Measurements from ENCODE around the gene IPO11. TPM values are rescaled to one million over a fixed set of nuclear protein-coding genes. Genes with fewer than 3 reads are reported as not detected.

The IPO11 gene
- total RNA-seq, 1 donor from 2014 or later: 66.9 TPM

GRCh38 chr5:62576570-62577170, 164.1 kb downstream of the IPO11 start:
- TF ChIP-seq EZH2phosphoT487 (IDR thresholded peaks at IDR 0.05) (no peak), CTCF (IDR thresholded peaks at IDR 0.05) (no peak), EZH2 (IDR thresholded peaks at IDR 0.05) (no peak)
- peaks cover 9% of the 10 kb centered on the region for H3K36me3 Mint-ChIP-seq
- Histone ChIP-seq H3K9me3 (ENCODE audit: low read depth) (no peaks in the 10 kb centered on the region), H3K4me2 (no peak overlapping the region), H3K27me3 (no peaks in the 10 kb centered on the region), H3K4me1 (peaks cover 8% of the 10 kb centered on the region), H3K27ac (no peak overlapping the region), H2AFZ (replicated peaks) (no peak overlapping the region), H3K79me2 (ENCODE audit: low read depth) (no peaks in the 10 kb centered on the region), H3F3A (ENCODE audit: low read depth) (no peaks in the 10 kb centered on the region), H4K20me1 (ENCODE audit: low read depth) (peaks cover 8% of the 10 kb centered on the region), H3K36me3 (no peaks in the 10 kb centered on the region), H3K9ac (no peak overlapping the region), H3K4me3 (no peak overlapping the region)
- no peak for DNase-seq (ENCODE audit: low spot score)
- H3K27ac Mint-ChIP-seq: no peak overlapping the region
- H3K4me3 Mint-ChIP-seq: no peak overlapping the region
- H3K9me3 Mint-ChIP-seq: no peaks in the 10 kb centered on the region
- no peaks in the 10 kb centered on the region for H3K27me3 Mint-ChIP-seq (ENCODE audit: insufficient read depth, low read depth)
- peaks cover 24% of the 10 kb centered on the region for H3K4me1 Mint-ChIP-seq

GRCh38 chr5:62577488-62577887, 164.9 kb downstream of the IPO11 start:
- Mint-ChIP-seq H3K9me3 (no peaks in the 10 kb centered on the region), H3K36me3 (peaks cover 5% of the 10 kb centered on the region), H3K27me3 (ENCODE audit: insufficient read depth, low read depth) (no peaks in the 10 kb centered on the region), H3K4me1 (peaks cover 24% of the 10 kb centered on the region), H3K27ac (no peak overlapping the region), H3K4me3 (no peak overlapping the region)
- Histone ChIP-seq H3K9ac (no peak overlapping the region), H3K4me2 (no peak overlapping the region), H3K4me3 (no peak overlapping the region), H3K79me2 (ENCODE audit: low read depth) (no peaks in the 10 kb centered on the region), H4K20me1 (ENCODE audit: low read depth) (peaks cover 8% of the 10 kb centered on the region), H3K27me3 (no peaks in the 10 kb centered on the region), H2AFZ (replicated peaks) (no peak overlapping the region), H3K27ac (no peak overlapping the region), H3K9me3 (ENCODE audit: low read depth) (no peaks in the 10 kb centered on the region), H3F3A (ENCODE audit: low read depth) (no peaks in the 10 kb centered on the region), H3K4me1 (peaks cover 8% of the 10 kb centered on the region), H3K36me3 (no peaks in the 10 kb centered on the region)
- no peak for DNase-seq (ENCODE audit: low spot score)
- TF ChIP-seq EZH2 (IDR thresholded peaks at IDR 0.05) (no peak), CTCF (IDR thresholded peaks at IDR 0.05) (no peak), EZH2phosphoT487 (IDR thresholded peaks at IDR 0.05) (no peak)

GRCh38 chr5:62578540-62578939, 166.0 kb downstream of the IPO11 start, which contains the start of gene LRRC70:
TSS of gene LRRC70 (plus strand) at chr5:62578819. CDS start at chr5:62579439, 620 bp downstream.
- no peak within 1 kb of the TSS for H3K27ac Mint-ChIP-seq
- Histone ChIP-seq H3K4me3 (no peak within 1 kb of the TSS), H3K4me2 (no peak within 1 kb of the TSS), H4K20me1 (ENCODE audit: low read depth) (peaks cover 8% of the 10 kb centered on the region), H3F3A (ENCODE audit: low read depth) (no peaks in the 10 kb centered on the region), H3K9ac (no peak within 1 kb of the TSS), H2AFZ (replicated peaks) (no peak within 1 kb of the TSS), H3K27me3 (no peaks in the 10 kb centered on the region), H3K27ac (no peak within 1 kb of the TSS), H3K4me1 (peaks cover 8% of the 10 kb centered on the region), H3K79me2 (ENCODE audit: low read depth) (no peaks in the 10 kb centered on the region), H3K9me3 (ENCODE audit: low read depth) (no peaks in the 10 kb centered on the region), H3K36me3 (no peaks in the 10 kb centered on the region)
- no peaks in the 10 kb centered on the region for H3K27me3 Mint-ChIP-seq (ENCODE audit: insufficient read depth, low read depth)
- H3K36me3 Mint-ChIP-seq: peaks cover 5% of the 10 kb centered on the region
- peak; percentile 21 for DNase-seq (ENCODE audit: low spot score)
- TF ChIP-seq EZH2phosphoT487 (IDR thresholded peaks at IDR 0.05) (no peak), CTCF (IDR thresholded peaks at IDR 0.05) (no peak), EZH2 (IDR thresholded peaks at IDR 0.05) (no peak)
- H3K4me3 Mint-ChIP-seq: no peak within 1 kb of the TSS
- H3K9me3 Mint-ChIP-seq: no peaks in the 10 kb centered on the region
- peaks cover 17% of the 10 kb centered on the region for H3K4me1 Mint-ChIP-seq
